Loucy (cell line): ENCODE measurements around the gene GAN.

Experiments used
- EZH2phosphoT487 ChIP-seq: fragments of 200-600 bp; IDR thresholded peaks from 2 replicates; pipeline ENCODE4 v1.6.1; 2018; ENCODE audit warnings: antibody characterized with exemption, mild to moderate bottlenecking, moderate library complexity, borderline replicate concordance
- TF ChIP-seq, protein P1 (sequence below): fragments of 200-600 bp; sonication (generic); conservative IDR thresholded peaks from 2 replicates; pipeline ENCODE4 v1.5.1; 2014; ENCODE audit warnings: mild to moderate bottlenecking, antibody characterized with exemption, low read length

DNA sequence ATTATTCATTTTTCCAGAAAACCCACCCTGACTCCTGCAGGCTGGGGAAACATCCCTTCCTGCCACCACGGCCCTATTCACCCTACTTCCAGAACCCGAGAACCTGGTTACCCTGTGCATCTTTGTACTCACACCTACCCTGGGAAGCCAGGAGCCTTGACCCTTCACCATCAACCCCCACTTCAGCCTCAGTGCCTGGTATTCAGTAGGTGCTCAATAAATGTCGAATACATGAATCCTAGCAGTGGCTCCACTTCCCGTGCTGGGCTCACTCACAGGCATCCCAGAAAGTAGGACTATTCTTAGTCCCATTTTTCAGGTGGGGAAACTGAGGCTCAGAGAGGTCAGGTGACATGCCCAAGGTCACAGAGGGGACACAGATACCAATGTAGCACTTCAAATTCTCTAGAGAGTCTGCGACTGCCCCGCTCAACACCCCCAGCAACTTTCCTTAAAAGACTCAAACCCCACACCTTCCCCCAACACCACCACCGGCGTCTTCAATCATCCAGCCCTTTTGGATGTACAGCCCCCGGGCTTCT lies 93.7 kb downstream of the GAN start:
- TF ChIP-seq, protein P1, sequence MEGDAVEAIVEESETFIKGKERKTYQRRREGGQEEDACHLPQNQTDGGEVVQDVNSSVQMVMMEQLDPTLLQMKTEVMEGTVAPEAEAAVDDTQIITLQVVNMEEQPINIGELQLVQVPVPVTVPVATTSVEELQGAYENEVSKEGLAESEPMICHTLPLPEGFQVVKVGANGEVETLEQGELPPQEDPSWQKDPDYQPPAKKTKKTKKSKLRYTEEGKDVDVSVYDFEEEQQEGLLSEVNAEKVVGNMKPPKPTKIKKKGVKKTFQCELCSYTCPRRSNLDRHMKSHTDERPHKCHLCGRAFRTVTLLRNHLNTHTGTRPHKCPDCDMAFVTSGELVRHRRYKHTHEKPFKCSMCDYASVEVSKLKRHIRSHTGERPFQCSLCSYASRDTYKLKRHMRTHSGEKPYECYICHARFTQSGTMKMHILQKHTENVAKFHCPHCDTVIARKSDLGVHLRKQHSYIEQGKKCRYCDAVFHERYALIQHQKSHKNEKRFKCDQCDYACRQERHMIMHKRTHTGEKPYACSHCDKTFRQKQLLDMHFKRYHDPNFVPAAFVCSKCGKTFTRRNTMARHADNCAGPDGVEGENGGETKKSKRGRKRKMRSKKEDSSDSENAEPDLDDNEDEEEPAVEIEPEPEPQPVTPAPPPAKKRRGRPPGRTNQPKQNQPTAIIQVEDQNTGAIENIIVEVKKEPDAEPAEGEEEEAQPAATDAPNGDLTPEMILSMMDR: no peak
- no peak for TF ChIP-seq EZH2phosphoT487
